ENCODE data around the gene FGA.

DNA sequence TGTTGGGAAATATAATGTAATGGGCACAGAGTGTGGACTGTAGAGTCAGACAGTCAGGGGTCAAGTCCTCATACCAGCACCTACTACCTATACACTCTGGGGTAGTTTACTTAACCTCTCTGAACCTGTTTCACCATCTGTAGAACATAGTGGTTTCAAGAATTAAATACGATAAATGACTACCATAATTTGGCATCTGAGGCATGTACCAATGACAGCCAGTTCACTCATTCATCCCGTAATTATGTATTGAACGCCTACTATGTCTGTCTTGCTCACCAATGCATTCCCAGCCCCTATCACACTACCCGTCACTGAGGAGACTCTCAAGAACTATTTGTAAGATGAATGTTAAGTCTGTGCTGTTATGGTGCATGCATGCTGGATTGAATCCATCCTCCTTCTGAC lies 29.7 kb downstream of the FGA start:
- TF ChIP-seq, protein P1, sequence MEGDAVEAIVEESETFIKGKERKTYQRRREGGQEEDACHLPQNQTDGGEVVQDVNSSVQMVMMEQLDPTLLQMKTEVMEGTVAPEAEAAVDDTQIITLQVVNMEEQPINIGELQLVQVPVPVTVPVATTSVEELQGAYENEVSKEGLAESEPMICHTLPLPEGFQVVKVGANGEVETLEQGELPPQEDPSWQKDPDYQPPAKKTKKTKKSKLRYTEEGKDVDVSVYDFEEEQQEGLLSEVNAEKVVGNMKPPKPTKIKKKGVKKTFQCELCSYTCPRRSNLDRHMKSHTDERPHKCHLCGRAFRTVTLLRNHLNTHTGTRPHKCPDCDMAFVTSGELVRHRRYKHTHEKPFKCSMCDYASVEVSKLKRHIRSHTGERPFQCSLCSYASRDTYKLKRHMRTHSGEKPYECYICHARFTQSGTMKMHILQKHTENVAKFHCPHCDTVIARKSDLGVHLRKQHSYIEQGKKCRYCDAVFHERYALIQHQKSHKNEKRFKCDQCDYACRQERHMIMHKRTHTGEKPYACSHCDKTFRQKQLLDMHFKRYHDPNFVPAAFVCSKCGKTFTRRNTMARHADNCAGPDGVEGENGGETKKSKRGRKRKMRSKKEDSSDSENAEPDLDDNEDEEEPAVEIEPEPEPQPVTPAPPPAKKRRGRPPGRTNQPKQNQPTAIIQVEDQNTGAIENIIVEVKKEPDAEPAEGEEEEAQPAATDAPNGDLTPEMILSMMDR (IDR thresholded peaks at IDR 0.05), result no peak
- TF ChIP-seq EZH2phosphoT487 (IDR thresholded peaks at IDR 0.05), result no peak
